Measurements from ENCODE around the gene TAGAP.

Gene TAGAP

DNA sequence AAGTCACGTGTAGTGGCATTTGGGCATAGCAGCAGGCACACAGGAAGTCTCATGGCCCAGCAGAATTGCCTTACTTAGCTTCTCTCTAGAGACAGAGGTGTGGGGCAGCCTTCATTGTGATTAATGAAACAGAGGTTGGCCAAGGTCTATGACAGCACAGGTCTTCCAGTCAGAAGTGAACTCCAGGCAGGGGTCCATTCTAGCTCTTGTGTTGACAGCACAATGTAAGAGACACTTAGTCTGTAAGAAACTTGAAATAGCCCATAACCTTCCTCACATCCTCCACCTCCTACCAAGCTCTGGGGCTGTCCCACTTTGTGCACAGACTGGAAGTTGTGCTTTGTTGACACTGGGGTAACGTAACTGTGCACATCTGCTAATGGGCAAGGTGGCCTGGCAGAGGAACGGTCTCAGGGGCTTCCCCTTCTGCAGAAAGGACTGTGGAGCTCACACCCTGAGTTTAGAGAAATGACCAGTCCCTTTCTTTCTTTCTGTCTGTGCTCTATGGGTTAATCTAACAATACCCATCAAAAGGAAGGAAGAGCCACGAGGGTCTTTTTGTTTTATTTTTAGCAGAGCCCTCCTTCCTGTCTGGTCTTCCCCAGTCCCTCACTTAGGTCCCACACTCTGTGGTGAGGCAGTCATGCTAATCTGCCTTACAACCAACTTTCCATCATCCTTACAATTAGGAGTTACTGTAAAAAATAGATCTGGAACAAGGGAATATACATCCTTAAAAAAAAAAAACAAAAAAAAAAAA, 35.6 kb upstream of the TAGAP start:
- H3K36me3 Mint-ChIP-seq (ENCODE audit: insufficient read depth), result no peaks in the 10 kb centered on the region
- no peaks in the 10 kb centered on the region for H3K9me3 Mint-ChIP-seq
- no peak for DNase-seq
- peak overlapping the region; percentile 28 to 49 for H3K27ac Mint-ChIP-seq
- peak overlapping the region in 1 of 2 donors; percentile 22 for H3K4me3 Mint-ChIP-seq
- peak; percentile 74 for ATAC-seq (replicated peaks)
- H3K27me3 Mint-ChIP-seq, result no peaks in the 10 kb centered on the region
- peaks cover 25 to 37% of the 10 kb centered on the region in 2 donors for H3K4me1 Mint-ChIP-seq (ENCODE audit: low read depth in 2 of 2)

DNA sequence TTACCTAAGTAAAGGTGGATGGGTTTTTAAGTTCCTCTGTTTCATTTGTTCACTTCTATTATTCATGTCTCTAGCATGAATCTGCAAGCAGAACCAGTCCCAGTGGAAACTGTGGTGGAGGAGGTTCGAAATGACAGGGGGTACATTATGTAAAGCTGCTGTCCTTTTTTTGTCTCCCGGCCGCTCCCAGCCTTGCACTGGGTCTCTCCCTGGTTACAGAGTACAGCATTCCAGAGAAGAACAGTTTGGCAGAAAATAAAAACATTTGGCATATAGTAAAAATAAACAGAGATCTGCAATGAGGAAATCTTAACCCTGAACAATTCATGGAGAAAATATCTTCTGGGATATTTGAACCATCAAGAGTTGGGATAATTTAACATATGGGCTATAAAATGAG, 34.6 kb upstream of the TAGAP start:
- Mint-ChIP-seq H3K4me1 (ENCODE audit: low read depth in 2 of 2) (peaks cover 28 to 41% of the 10 kb centered on the region in 2 donors), H3K4me3 (no peak overlapping the region), H3K27me3 (no peaks in the 10 kb centered on the region), H3K9me3 (no peaks in the 10 kb centered on the region), H3K27ac (no peak overlapping the region), H3K36me3 (ENCODE audit: insufficient read depth) (no peaks in the 10 kb centered on the region)
- DNase-seq, result no peak
- ATAC-seq (replicated peaks), result no peak

DNA sequence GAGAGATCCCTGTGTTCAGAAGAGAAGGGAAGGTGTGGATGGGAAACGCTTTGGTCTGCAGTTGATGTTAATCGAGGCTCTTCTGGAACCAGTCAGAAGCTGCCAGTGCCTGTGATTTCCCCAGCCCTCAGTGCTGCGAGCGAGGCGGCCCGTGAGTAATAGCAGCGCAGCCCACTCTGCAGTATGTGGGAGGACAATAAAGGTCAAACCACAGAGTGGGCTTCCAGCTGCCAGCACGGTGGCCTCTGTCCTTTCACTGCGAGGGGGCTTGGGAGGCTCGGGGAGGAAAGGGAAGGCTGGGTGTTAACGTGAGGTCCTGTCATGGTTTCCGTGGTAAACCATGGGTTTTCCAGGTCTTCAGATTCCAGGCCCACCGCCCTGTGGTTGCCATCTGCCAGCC, 32.3 kb upstream of the TAGAP start:
- no peak for DNase-seq
- peaks cover 28 to 41% of the 10 kb centered on the region in 2 donors for H3K4me1 Mint-ChIP-seq (ENCODE audit: low read depth in 2 of 2)
- peaks cover 0 to 8% of the 10 kb centered on the region in 2 donors for H3K27me3 Mint-ChIP-seq
- H3K9me3 Mint-ChIP-seq, result no peaks in the 10 kb centered on the region
- H3K27ac Mint-ChIP-seq, result peak overlapping the region; percentile 89 to 93
- peak; percentile 75 for ATAC-seq (replicated peaks)
- H3K4me3 Mint-ChIP-seq, result peak overlapping the region; percentile 73
- no peaks in the 10 kb centered on the region for H3K36me3 Mint-ChIP-seq (ENCODE audit: insufficient read depth)

DNA sequence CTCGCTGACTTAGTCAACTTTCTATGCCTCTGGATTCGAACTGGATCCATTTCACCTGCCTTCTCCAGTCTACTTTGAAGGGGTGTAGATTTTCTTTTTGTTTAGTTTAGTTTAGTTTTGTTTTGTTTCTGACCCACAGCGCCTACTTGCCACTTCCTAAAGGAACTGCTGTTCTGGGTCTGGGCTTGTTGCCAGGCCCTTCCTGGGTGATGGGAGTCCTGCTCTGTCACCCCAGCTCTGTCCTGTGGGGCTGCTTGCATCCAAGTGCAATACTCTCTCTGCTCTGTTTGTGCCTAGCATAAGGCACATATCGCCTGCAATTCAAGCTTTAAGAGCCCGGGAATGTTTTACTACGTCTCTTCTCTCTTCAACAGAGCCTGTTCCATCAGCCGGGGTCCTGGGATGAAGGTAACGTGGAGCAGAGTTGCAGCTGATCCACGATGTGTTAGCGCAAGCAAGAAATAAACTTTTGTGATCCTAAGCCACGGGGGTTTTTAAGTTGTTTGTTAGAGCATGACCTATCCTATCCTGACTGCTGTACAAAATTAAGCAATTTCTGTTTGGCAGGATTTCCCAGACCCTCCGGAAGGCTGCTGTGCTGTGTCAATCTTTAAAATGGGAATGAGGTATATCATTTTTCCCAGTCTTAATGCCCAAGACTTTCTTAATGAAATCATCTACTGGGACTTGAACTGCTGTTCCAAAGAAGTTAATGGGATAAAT, 30.9 kb upstream of the TAGAP start:
- peak overlapping the region in 1 of 2 donors; percentile 47 for H3K4me3 Mint-ChIP-seq
- no peak for ATAC-seq (replicated peaks)
- H3K4me1 Mint-ChIP-seq (ENCODE audit: low read depth in 2 of 2), result peaks cover 31 to 36% of the 10 kb centered on the region in 2 donors

DNA sequence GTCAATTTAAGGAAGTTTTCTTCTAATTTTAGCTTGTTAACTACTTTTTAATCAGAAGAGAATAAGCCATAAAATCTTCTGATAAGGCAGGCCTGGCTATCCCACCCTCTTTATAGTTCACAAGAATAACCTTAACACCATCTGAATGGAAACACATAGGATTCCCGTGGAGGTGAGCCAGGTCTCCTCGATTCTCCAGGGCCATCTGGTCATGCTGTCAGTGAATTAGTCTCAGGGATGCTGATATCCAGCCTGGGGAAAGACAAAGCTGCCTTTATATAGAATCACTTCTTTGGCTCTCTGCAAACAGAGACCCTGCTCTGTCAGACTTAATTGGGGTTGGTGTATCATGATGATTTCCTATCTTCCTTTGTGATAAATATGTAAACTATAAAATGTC, 30.1 kb upstream of the TAGAP start:
- ATAC-seq (replicated peaks) (no peak), DNase-seq (no peak)
- Mint-ChIP-seq H3K27ac (peak overlapping the region; percentile 38 to 75), H3K4me3 (no peak overlapping the region), H3K4me1 (ENCODE audit: low read depth in 2 of 2) (peaks cover 24 to 29% of the 10 kb centered on the region in 2 donors), H3K27me3 (peaks cover 0 to 8% of the 10 kb centered on the region in 2 donors), H3K9me3 (no peaks in the 10 kb centered on the region), H3K36me3 (ENCODE audit: insufficient read depth) (peaks cover under 1% of the 10 kb centered on the region)

More for the DNA sequence above, 30.9 kb upstream of the TAGAP start:
- Mint-ChIP-seq H3K27ac (peak overlapping the region; percentile 38 to 75), H3K9me3 (no peaks in the 10 kb centered on the region), H3K27me3 (peaks cover 0 to 8% of the 10 kb centered on the region in 2 donors), H3K36me3 (ENCODE audit: insufficient read depth) (no peaks in the 10 kb centered on the region)
- no peak for DNase-seq

DNA sequence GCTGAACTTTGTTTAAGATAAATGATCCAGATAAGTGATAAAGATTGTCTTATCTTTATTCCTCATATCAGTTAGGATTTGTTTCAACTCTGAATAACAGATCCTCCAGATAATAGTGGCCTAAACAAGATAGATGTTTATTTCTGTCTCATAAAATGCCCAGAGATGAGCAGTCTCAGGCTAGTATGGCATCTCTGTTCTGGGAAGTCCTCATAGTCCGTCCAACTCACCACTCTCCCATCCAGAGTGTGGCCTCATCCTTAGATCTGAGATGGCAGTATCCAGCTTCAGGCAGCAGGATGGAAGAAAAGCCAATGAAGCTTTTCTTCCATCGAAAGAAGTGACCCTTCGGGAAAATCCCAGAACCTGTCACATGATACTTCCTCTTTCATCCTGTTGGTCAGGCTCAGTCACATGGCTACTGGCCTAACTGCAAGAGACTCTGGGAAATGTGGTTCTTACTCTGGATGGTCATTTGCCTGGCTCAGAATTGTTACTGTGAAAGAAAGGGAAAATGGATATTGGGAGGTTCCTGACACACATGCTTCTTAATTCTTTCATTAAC, 29.4 kb upstream of the TAGAP start:
- Mint-ChIP-seq H3K27me3 (peaks cover 0 to 8% of the 10 kb centered on the region in 2 donors), H3K36me3 (ENCODE audit: insufficient read depth) (peaks cover 4% of the 10 kb centered on the region), H3K4me1 (ENCODE audit: low read depth in 2 of 2) (peaks cover 24 to 29% of the 10 kb centered on the region in 2 donors), H3K9me3 (no peaks in the 10 kb centered on the region), H3K27ac (no peak overlapping the region), H3K4me3 (no peak overlapping the region)
- no peak for DNase-seq
- ATAC-seq (replicated peaks), result no peak

DNA sequence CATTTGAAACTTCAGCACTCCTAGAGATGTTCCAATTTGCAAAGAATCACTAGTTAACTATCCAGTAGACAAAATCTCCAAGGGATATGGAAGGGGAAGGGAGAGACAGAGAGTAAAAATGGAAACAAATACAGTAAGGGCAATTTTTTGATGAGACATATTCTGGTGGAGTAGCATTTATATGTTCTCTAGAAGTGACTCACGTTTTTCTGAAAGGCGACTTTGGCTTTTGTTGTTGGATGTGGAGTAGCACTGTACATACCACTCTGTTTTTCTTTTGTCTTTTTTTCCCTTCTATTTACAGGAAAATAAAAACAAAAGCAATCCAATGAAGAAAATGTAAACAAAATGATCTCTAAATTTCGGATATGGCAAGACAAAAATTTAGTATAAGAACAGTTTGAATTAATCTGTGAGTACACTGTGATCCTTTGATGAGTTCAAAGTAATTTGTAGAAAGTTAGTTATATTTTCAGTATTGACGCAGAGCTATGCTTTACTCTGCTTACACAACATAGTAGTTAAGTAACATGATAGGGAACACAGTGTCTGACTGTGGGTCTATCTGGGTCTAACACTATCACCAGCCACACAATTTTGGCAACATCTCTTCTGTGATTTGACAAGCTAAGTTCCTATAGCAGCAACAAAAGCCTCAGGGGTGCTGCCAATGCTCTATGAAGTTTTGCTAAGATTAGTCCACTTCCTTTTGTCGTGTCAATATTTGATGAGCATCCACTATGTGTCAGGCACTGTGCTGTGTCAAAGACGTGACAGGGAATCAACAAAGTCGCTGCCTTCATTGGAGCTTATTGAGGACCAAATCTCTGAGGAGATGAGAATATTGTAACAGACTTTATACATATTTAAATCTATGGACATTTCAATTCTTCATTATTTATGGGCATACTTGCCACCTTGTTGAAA, 27.3 kb upstream of the TAGAP start:
- DNase-seq (no peak), ATAC-seq (replicated peaks) (peak; percentile 40)
- H3K27ac Mint-ChIP-seq, result no peak overlapping the region
- H3K4me3 Mint-ChIP-seq, result peak overlapping the region in 1 of 2 donors; percentile 38
- H3K27me3 Mint-ChIP-seq, result peaks cover 0 to 8% of the 10 kb centered on the region in 2 donors
- peaks cover 7% of the 10 kb centered on the region for H3K36me3 Mint-ChIP-seq (ENCODE audit: insufficient read depth)
- no peaks in the 10 kb centered on the region for H3K9me3 Mint-ChIP-seq
- H3K4me1 Mint-ChIP-seq (ENCODE audit: low read depth in 2 of 2), result peaks cover 26 to 29% of the 10 kb centered on the region in 2 donors

DNA sequence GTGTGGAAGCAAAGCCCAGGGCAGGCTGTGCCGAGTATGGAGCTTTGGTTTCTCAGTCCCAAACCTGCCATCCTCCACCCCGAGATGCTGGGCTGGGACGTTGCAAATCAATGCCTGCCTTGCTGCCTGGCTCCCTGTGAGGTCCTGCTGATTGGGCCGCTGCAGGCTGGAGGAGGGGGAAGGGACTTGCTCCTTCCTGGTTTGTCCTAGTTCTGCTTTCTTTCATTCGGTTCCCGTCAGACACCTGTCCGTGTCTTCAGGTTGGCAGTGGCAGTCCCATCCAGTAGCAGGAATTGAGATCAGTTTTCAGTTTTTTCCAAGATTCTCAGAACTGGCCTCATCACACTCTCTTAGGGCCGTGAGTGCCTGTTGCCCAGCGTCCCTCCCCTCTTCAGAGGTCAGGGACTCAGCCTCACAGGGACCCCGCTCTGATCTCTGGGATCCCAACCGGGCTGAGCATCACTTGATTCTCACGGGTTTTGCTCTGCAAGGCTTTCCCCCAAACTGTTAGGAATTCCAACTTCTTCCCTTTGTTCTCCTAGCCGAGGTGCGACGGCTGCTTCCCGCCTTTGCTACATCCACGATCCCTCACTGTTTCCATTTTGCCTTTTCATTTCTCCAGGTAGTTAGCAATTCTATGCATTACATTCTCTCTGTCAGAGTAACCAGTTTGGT, 24.2 kb upstream of the TAGAP start:
- Mint-ChIP-seq H3K4me1 (ENCODE audit: low read depth in 2 of 2) (peaks cover 28 to 38% of the 10 kb centered on the region in 2 donors), H3K9me3 (no peaks in the 10 kb centered on the region), H3K36me3 (ENCODE audit: insufficient read depth) (peaks cover 7% of the 10 kb centered on the region), H3K27ac (peak overlapping the region in 1 of 2 donors; percentile 86), H3K4me3 (no peak overlapping the region), H3K27me3 (peaks cover 0 to 8% of the 10 kb centered on the region in 2 donors)
- DNase-seq (no peak), ATAC-seq (replicated peaks) (no peak)

DNA sequence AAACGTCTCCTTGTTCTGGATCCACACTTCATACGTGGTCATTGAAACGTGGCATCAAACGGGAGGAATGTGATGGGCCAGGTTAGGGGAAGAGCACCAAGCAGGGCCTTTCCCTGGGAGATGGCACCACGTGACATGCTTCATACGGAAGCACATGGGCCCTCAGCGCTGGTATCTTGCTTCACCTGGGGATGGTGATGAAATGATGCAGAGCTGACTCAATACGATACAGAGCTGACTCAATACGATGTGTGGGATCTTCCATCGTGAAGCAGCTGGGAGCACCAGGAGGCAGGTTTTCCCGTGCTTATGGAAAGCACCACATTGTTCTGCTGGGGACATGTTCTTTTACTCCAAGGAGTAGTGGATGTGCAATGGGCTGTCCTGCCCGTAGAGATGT, 22.5 kb upstream of the TAGAP start:
- H3K9me3 Mint-ChIP-seq, result no peaks in the 10 kb centered on the region
- peaks cover 41 to 53% of the 10 kb centered on the region in 2 donors for H3K4me1 Mint-ChIP-seq (ENCODE audit: low read depth in 2 of 2)
- H3K4me3 Mint-ChIP-seq, result peak overlapping the region in 1 of 2 donors; percentile 46
- peak overlapping the region in 1 of 2 donors; percentile 99 for H3K27ac Mint-ChIP-seq
- H3K36me3 Mint-ChIP-seq (ENCODE audit: insufficient read depth), result peaks cover 7% of the 10 kb centered on the region
- ATAC-seq (replicated peaks), result no peak
- no peak for DNase-seq
- H3K27me3 Mint-ChIP-seq, result no peaks in the 10 kb centered on the region

DNA sequence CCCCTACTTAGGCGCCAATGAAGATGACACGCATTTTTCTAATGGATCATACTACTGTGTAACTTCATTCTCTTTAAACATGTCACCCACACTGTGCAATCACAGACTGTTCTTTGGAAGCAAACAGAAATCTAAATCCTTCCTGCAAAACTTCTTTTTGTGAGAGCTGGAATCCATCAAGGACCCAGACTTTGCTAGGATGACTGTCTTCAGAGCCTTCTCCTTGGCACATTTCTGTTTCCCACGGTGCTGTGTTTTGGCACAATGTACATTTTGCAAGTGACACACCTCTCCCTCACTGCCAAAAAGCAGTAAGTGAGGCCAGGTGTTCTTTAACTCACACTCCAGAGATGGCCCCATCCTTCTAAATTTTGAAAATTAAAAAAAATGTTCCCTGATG, 21.7 kb upstream of the TAGAP start:
- peaks cover 7% of the 10 kb centered on the region for H3K36me3 Mint-ChIP-seq (ENCODE audit: insufficient read depth)
- H3K4me1 Mint-ChIP-seq (ENCODE audit: low read depth in 2 of 2), result peaks cover 45 to 61% of the 10 kb centered on the region in 2 donors
- H3K4me3 Mint-ChIP-seq, result no peak overlapping the region
- H3K27ac Mint-ChIP-seq, result peak overlapping the region; percentile 84 to 99
- H3K9me3 Mint-ChIP-seq, result no peaks in the 10 kb centered on the region
- ATAC-seq (replicated peaks) (no peak), DNase-seq (no peak)
- H3K27me3 Mint-ChIP-seq, result no peaks in the 10 kb centered on the region

DNA sequence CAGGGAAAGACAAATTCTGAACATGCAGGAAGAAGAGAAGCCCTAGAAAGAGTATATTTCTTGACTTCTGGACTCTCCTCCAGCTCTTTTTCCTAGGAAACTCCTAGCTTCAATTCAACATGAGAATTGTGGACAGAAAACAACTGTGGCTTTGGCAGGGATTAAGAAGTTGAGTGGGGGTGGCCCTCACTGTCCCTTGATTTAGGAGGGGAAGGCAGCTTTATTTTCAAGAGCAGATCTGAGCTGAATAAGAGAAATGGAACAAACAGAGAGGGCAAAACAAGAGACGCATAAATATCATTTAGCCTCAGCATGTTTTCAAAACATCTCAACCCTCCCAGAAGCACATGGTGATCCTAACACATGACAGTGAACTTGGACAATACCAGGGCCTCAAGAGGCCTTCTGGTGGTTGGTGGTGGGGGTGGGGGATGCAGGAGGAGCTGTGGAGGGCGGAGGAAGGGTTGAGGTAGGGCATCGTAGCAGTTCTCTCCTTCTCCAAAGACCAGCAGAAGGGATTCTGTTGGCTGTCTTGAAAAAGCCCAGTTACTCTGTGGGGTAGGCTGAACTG, 21.1 kb upstream of the TAGAP start:
- DNase-seq (no peak), ATAC-seq (replicated peaks) (no peak)
- H3K4me1 Mint-ChIP-seq (ENCODE audit: low read depth in 2 of 2), result peaks cover 49 to 67% of the 10 kb centered on the region in 2 donors
- no peaks in the 10 kb centered on the region for H3K27me3 Mint-ChIP-seq
- H3K9me3 Mint-ChIP-seq, result no peaks in the 10 kb centered on the region
- peaks cover 7% of the 10 kb centered on the region for H3K36me3 Mint-ChIP-seq (ENCODE audit: insufficient read depth)
- H3K27ac Mint-ChIP-seq, result peak overlapping the region; percentile 84 to 99
- peak overlapping the region in 1 of 2 donors; percentile 81 for H3K4me3 Mint-ChIP-seq

DNA sequence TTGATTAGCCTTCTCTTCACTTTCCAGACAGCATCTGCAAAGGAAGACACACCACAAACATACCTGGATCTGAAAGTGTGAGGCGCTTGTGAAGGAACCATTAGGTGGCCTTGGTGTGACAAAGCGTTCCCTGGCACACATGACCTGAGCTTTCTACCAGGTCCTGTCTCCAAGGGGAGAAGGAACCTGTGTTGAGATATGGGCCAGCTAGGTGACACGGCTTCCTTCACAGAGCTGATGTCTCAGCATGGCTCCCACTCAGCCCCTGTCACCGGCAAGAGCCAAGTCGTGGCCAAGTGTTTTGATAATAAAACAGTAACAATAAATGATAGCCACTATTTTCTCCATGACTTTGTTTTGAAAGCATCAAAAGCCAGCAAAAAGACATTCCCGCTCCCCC, 20.3 kb upstream of the TAGAP start:
- peak overlapping the region; percentile 59 to 81 for H3K4me3 Mint-ChIP-seq
- peaks cover 7% of the 10 kb centered on the region for H3K36me3 Mint-ChIP-seq (ENCODE audit: insufficient read depth)
- H3K27ac Mint-ChIP-seq, result peak overlapping the region; percentile 84 to 99
- ATAC-seq (replicated peaks) (no peak), DNase-seq (no peak)
- H3K27me3 Mint-ChIP-seq, result no peaks in the 10 kb centered on the region
- H3K4me1 Mint-ChIP-seq (ENCODE audit: low read depth in 2 of 2), result peaks cover 53 to 72% of the 10 kb centered on the region in 2 donors
- H3K9me3 Mint-ChIP-seq, result no peaks in the 10 kb centered on the region
